Activated CD4-positive, alpha-beta T cell treated with anti-CD3 and anti-CD28 coated beads, Interleukin-2, Interleukin-6, amounts not matched to agents 100 ng/mL and 50 ng/mL, durations not matched to agents 16 hours and 8 hours (primary cell): ENCODE data around the gene XYLB.

Experiments
- DNase-seq: peaks from one replicate; pipeline ENCODE4 v3.0.0-alpha.2; 2020

Gene XYLB

GRCh38 chr3:38325256-38325655, 21.3 kb upstream of the XYLB start:
- no peak for DNase-seq

GRCh38 chr3:38327335-38328009, 19.1 kb upstream of the XYLB start:
- DNase-seq = peak; percentile 76

GRCh38 chr3:38331257-38332022, 15.1 kb upstream of the XYLB start:
- no peak for DNase-seq

- no peak for DNase-seq
Observed at GRCh38 chr3:38332201-38332600, 14.4 kb upstream of the XYLB start.

- DNase-seq = no peak
Observed at GRCh38 chr3:38334142-38335055, 12.2 kb upstream of the XYLB start.

- no peak for DNase-seq
Observed at GRCh38 chr3:38335263-38335662, 11.3 kb upstream of the XYLB start.

GRCh38 chr3:38337703-38338102, 8.9 kb upstream of the XYLB start:
- no peak for DNase-seq

GRCh38 chr3:38343797-38344594, 2.6 kb upstream of the XYLB start:
- no peak for DNase-seq

- DNase-seq = no peak
Observed at GRCh38 chr3:38345879-38346586, 552 bp upstream of the XYLB start.

GRCh38 chr3:38347421-38348200, 1.0 kb downstream of the XYLB start:
- DNase-seq = no peak

GRCh38 chr3:38348903-38349302, 2.3 kb downstream of the XYLB start:
- no peak for DNase-seq

GRCh38 chr3:38349684-38350359, 3.2 kb downstream of the XYLB start:
- DNase-seq = no peak

- no peak for DNase-seq
Observed at GRCh38 chr3:38353151-38353550, 6.6 kb downstream of the XYLB start.

GRCh38 chr3:38354588-38355330, 8.2 kb downstream of the XYLB start:
- DNase-seq = no peak

GRCh38 chr3:38359038-38359437, 12.5 kb downstream of the XYLB start:
- no peak for DNase-seq

- no peak for DNase-seq
Observed at GRCh38 chr3:38360345-38360744, 13.8 kb downstream of the XYLB start.

GRCh38 chr3:38361496-38361895, 14.9 kb downstream of the XYLB start:
- DNase-seq = no peak

- no peak for DNase-seq
Observed at GRCh38 chr3:38362825-38363224, 16.2 kb downstream of the XYLB start.

GRCh38 chr3:38364721-38365400, 18.3 kb downstream of the XYLB start:
- no peak for DNase-seq
